Superior temporal gyrus (tissue), 1 donor: ENCODE measurements around the gene BMP3.

ENCODE experiments used
- DNase-seq: peaks from one replicate; pipeline ENCODE4 v3.0.0-alpha.2; 2016; ENCODE audit errors: extremely low spot score

BMP3 gene

DNA sequence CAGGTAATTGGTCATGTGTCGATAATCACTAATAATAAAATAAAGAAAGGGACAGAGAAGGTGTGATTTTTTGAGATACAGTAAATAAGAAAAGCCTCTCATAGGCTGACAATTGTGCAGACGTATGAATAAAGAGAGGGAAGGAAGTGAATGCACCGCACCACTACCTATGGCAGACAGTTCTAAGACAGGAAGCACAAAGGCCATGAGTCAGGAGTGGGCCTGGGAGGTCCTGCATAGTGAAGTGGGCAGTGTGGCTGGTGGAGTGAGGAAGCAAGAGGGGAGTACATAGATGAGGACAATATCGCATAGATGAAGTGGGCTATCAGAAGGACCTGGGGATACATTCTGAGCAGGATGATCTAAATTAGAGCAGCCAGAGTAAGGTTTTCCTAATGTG, 75.6 kb downstream of the BMP3 start:
- no peak for DNase-seq
